Fibroblast of villous mesenchyme (primary cell): Measurements from ENCODE around the gene PCDHB4. TPM values are rescaled to one million over a fixed set of nuclear protein-coding genes. Genes with fewer than 3 reads are reported as not detected.
"Not testable (repeated sequence)": the region's sequence is repeated elsewhere in the genome, so short reads cannot be mapped to it uniquely, and the experiment has no call there.

ENCODE experiments used
- DNase-seq: peaks from one replicate; pipeline ENCODE4 v3.0.0-alpha.2; 2010; ENCODE audit warnings: low read depth
- H3K4me3 ChIP-seq: 2 replicates; pipeline ENCODE4 v1.5.1; 2011; ENCODE audit warnings: low read depth, mild to moderate bottlenecking, low read length
- total RNA-seq: library from RNA; depleted of rRNA; stranded (reverse); fragments of >200 nt; gene quantifications from 2 replicates; pipeline ENCODE4 v1.2.3, GENCODE V29; 2012
- TF ChIP-seq, protein P1 (sequence below): IDR thresholded peaks from 2 replicates; pipeline ENCODE4 v1.5.1; 2012; ENCODE audit warnings: low read depth, mild to moderate bottlenecking, low read length; ENCODE audit not compliant: insufficient read depth

The PCDHB4 gene
- total RNA-seq, 1 donor, result under 0.01 TPM

DNA sequence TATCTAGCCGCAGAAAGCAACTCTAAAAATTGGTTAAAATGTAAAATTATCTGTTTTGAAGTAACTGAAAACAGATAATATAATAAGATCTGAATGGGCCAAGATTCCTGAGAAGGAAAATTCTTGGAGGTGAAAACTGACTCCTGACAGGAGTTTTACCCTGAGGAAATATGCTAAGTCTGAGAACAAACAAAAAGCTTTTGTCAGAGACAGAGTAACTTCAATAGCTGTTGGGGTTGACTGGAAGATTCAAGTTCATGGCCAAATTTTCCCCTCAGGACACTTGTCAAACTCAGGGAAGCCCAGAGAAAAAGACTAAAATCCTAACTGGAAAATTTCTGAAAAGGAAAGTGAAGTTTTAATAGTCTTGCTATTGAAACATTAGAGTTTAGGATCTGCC is 5.7 kb downstream of the PCDHB4 start:
- no peak overlapping the region for H3K4me3 ChIP-seq
- no peak for DNase-seq
- TF ChIP-seq, protein P1, sequence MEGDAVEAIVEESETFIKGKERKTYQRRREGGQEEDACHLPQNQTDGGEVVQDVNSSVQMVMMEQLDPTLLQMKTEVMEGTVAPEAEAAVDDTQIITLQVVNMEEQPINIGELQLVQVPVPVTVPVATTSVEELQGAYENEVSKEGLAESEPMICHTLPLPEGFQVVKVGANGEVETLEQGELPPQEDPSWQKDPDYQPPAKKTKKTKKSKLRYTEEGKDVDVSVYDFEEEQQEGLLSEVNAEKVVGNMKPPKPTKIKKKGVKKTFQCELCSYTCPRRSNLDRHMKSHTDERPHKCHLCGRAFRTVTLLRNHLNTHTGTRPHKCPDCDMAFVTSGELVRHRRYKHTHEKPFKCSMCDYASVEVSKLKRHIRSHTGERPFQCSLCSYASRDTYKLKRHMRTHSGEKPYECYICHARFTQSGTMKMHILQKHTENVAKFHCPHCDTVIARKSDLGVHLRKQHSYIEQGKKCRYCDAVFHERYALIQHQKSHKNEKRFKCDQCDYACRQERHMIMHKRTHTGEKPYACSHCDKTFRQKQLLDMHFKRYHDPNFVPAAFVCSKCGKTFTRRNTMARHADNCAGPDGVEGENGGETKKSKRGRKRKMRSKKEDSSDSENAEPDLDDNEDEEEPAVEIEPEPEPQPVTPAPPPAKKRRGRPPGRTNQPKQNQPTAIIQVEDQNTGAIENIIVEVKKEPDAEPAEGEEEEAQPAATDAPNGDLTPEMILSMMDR, result no peak

DNA sequence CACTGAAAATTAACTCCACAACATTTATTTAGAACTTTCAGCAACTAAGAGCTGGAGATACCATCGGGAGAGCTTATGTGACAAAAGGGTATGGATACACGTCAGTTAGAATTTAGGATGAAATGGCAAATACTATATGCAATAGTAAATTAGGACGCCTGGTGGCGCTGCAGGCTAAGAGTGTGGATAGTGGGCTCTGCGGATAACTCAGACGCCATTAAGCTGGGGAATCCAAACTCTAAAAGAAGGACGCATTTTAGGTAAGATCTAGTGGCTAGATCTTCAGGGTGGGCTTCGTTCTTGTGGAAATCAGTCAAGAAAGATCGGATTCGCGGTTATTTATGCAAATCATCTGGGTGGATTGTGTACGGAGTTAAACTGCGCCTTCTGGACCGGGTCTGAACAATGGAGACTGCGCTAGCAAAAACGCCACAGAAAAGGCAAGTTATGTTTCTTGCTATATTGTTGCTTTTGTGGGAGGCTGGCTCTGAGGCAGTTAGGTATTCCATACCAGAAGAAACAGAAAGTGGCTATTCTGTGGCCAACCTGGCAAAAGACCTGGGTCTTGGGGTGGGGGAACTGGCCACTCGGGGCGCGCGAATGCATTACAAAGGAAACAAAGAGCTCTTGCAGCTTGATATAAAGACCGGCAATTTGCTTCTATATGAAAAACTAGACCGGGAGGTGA is 13.6 kb downstream of the PCDHB4 start, which contains the start of gene PCDHB5:
Gene PCDHB5, plus strand, starts transcription at position 177 of the 688 bp plus-strand sequence. Its CDS starts 229 bp downstream, at position 406.
- H3K4me3 ChIP-seq, result peak within 1 kb of the TSS; percentile 38
- DNase-seq, result peak; percentile 4
- TF ChIP-seq, protein P1, result peak; percentile 36

DNA sequence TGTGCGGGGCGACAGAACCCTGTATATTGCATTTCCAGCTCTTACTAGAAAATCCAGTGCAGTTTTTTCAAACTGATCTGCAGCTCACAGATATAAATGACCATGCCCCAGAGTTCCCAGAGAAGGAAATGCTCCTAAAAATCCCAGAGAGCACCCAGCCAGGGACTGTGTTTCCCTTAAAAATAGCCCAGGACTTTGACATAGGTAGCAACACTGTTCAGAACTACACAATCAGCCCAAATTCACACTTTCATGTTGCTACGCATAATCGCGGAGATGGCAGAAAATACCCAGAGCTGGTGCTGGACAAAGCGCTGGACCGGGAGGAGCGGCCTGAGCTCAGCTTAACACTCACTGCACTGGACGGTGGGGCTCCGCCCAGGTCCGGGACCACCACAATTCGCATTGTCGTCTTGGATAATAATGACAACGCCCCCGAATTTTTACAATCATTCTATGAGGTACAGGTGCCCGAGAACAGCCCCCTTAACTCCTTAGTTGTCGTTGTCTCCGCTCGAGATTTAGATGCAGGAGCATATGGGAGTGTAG is 14.2 kb downstream of the PCDHB4 start:
- DNase-seq, result no peak
- TF ChIP-seq, protein P1, result no peak
- H3K4me3 ChIP-seq, result peak overlapping the region; percentile 38

DNA sequence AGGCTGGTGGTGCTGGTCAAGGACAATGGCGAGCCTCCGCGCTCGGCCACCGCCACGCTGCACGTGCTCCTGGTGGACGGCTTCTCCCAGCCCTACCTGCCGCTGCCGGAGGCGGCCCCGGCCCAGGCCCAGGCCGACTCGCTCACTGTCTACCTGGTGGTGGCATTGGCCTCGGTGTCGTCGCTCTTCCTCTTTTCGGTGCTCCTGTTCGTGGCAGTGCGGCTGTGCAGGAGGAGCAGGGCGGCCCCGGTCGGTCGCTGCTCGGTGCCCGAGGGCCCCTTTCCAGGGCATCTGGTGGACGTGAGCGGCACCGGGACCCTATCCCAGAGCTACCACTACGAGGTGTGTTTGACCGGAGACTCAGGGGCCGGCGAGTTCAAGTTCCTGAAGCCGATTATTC is 15.7 kb downstream of the PCDHB4 start:
- DNase-seq, H3K4me3 ChIP-seq: not testable (repeated sequence)

DNA sequence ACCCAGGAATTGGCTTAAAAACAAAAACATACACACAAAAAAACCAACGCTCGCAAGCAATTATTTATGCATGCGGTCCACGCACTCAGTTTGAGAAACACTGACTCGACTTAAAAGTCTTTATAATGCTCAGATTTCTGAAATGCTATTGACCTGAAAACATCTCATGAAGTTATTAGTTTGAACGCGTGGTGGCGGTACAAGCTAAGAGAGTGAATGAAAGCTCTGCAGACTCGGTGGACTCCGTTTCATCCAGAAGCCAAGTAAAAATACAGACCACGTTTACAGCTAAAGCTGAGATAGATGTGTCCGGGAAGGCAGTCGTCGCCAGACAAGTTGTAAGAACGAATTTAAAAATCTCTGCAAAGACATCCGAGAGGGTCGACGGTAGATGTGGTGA is 28.2 kb downstream of the PCDHB4 start, which contains the start of gene PCDHB6:
Gene PCDHB6, plus strand, starts transcription at position 246 of the 400 bp plus-strand sequence. CDS start 201 bp downstream, outside the sequence.
- H3K4me3 ChIP-seq, result no peak within 1 kb of the TSS
- DNase-seq, result peak; percentile 7
- TF ChIP-seq, protein P1, result peak; percentile 21

DNA sequence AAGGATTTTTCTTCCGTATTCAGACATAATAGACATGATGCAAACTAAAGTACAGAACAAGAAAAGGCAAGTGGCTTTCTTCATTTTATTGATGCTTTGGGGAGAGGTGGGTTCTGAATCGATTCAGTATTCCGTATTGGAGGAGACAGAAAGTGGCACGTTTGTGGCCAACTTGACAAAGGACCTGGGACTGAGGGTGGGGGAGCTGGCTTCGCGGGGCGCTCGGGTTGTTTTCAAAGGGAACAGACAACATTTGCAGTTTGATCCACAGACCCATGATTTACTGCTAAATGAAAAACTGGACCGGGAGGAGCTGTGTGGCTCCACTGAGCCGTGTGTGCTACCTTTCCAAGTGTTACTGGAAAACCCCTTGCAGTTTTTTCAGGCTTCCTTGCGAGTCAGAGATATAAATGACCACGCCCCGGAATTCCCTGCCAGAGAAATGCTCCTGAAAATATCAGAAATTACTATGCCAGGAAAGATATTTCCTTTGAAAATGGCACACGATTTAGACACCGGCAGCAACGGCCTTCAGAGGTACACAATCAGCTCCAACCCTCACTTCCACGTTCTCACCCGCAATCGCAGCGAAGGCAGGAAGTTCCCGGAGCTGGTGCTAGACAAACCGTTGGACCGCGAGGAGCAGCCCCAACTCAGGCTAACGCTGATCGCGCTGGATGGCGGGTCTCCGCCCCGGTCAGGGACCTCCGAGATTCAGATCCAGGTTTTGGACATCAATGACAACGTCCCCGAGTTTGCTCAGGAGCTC is 28.8 kb downstream of the PCDHB4 start:
- TF ChIP-seq, protein P1, result no peak
- no peak overlapping the region for H3K4me3 ChIP-seq
- no peak for DNase-seq

DNA sequence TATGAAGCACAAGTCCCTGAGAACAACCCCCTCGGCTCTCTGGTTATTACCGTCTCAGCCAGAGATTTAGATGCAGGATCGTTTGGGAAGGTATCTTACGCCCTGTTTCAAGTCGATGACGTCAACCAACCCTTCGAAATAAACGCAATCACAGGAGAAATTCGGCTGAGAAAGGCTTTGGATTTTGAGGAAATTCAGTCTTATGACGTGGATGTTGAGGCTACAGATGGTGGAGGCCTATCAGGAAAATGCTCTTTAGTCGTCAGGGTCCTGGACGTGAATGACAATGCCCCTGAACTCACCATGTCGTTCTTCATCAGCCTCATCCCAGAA is 29.3 kb downstream of the PCDHB4 start:
- no peak for DNase-seq
- no peak overlapping the region for H3K4me3 ChIP-seq
- TF ChIP-seq, protein P1, result no peak

DNA sequence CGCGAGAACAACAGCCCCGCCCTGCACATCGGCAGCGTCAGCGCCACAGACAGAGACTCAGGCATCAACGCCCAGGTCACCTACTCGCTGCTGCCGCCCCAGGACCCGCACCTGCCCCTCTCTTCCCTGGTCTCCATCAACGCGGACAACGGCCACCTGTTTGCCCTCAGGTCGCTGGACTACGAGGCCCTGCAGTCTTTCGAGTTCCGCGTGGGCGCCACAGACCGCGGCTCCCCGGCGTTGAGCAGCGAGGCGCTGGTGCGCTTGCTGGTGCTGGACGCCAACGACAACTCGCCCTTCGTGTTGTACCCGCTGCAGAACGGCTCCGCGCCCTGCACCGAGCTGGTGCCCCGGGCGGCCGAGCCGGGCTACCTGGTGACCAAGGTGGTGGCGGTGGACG is 30.0 kb downstream of the PCDHB4 start:
- H3K4me3 ChIP-seq, result not testable (repeated sequence)

DNA sequence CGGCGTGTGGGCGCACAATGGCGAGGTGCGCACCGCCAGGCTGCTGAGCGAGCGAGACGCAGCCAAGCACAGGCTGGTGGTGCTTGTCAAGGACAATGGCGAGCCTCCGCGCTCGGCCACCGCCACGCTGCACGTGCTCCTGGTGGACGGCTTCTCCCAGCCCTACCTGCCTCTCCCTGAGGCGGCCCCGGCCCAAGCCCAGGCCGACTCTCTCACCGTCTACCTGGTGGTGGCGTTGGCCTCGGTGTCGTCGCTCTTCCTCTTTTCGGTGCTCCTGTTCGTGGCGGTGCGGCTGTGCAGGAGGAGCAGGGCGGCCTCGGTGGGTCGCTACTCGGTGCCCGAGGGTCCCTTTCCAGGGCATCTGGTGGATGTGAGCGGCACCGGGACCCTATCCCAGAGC is 30.5 kb downstream of the PCDHB4 start:
- not testable (repeated sequence) for DNase-seq, H3K4me3 ChIP-seq

More for the DNA sequence above, 30.0 kb downstream of the PCDHB4 start:
- DNase-seq, result not testable (repeated sequence)
